GM12878 (cell line): ENCODE measurements around the gene HSD11B1L. TPM values are rescaled to one million over a fixed set of nuclear protein-coding genes. Genes with fewer than 3 reads are reported as not detected.

Experiments
- E2F8 ChIP-seq: fragments of 450-650 bp; IDR thresholded peaks from 2 replicates; pipeline ENCODE4 v1.6.1; 2018; ENCODE audit warnings: mild to moderate bottlenecking, low read depth, moderate library complexity; ENCODE audit not compliant: partially characterized antibody
- FOXM1 ChIP-seq: IDR thresholded peaks from 2 replicates; pipeline ENCODE4 v1.6.1; 2012; ENCODE audit warnings: low read depth, mild to moderate bottlenecking, inconsistent platforms, low read length, moderate library complexity
- HDAC6 ChIP-seq: fragments of 200-600 bp; sonication (generic); IDR thresholded peaks from one replicate; pipeline ENCODE4 v1.8.0; 2017; ENCODE audit warnings: antibody characterized with exemption; ENCODE audit not compliant: unreplicated experiment
- HDGF ChIP-seq: fragments of 450-650 bp; IDR thresholded peaks from 2 replicates; pipeline ENCODE4 v1.6.1; 2016; ENCODE audit warnings: antibody characterized with exemption
- HSF1 ChIP-seq: fragments of 150-350 bp; IDR thresholded peaks from 2 replicates; pipeline ENCODE4 v1.6.1; 2014; ENCODE audit warnings: mild to moderate bottlenecking, low read depth, low read length
- PAX8 ChIP-seq: fragments of 450-650 bp; IDR thresholded peaks from 2 replicates; pipeline ENCODE4 v1.6.1; 2017; ENCODE audit warnings: mild to moderate bottlenecking, moderate library complexity
- STAT3 ChIP-seq: IDR thresholded peaks from 2 replicates; pipeline ENCODE4 v1.6.1; 2011; ENCODE audit warnings: low read depth, low read length, improper control_type of control experiment
- SUPT20H ChIP-seq: IDR thresholded peaks from 2 replicates; pipeline ENCODE4 v1.6.1; 2011; ENCODE audit warnings: low read depth, mild to moderate bottlenecking, low read length, moderate library complexity, borderline replicate concordance; ENCODE audit not compliant: control insufficient read depth
- USF2 ChIP-seq: IDR thresholded peaks from 2 replicates; pipeline ENCODE4 v1.6.1; 2011; ENCODE audit warnings: low read depth, low read length, improper control_type of control experiment, borderline replicate concordance
- ZNF274 ChIP-seq: IDR thresholded peaks from one replicate; pipeline ENCODE4 v1.8.0; 2011; ENCODE audit not compliant: insufficient read length, insufficient read depth
- ZNF592 ChIP-seq: fragments of 450-650 bp; IDR thresholded peaks from 2 replicates; pipeline ENCODE4 v1.6.1; 2017; ENCODE audit warnings: mild to moderate bottlenecking, moderate library complexity
- polyA plus RNA-seq, 11 experiments: library from polyadenylated mRNA; depleted of rRNA in 4 of 11; unstranded in 6 of 11; stranded (reverse) in 5 of 11; fragments of >200 nt; fragmentation: Nextera tagmentation in 4 of 11; fragmentation: Illumina TruSeq in 1 of 11; extraction: Ambion mirVana in 4 of 11; extraction: Trizol in 1 of 11; gene quantifications; 1 replicate in 1 of 11; 2 replicates in 10 of 11; pipeline versions ENCODE4 v1.2.1 to v1.2.3, GENCODE V29; 2011 to 2016; ENCODE audit warnings: inconsistent platforms in 2 of 11, missing spikeins in 2 of 11, low read depth in 1 of 11
- total RNA-seq, 4 experiments: library from RNA; depleted of rRNA in 3 of 4; stranded (reverse); fragments of >200 nt in 3 of 4; fragmentation: Illumina TruSeq in 1 of 4; extraction: Trizol in 1 of 4; gene quantifications; 2 replicates each; pipeline versions ENCODE4 v1.2.1 to v1.2.3, GENCODE V29; 2013 to 2021

HSD11B1L gene
- total and polyA plus RNA-seq, 10 of the 15 experiments (the other 5 are each of a cell fraction or from before 2014, with no cell fraction given) = 0.29 to 1.8 (median 1.1) TPM; not detected in 1

GRCh38 chr19:5673752-5674151 is 7.1 kb upstream of the HSD11B1L start (continued):
- TF ChIP-seq E2F8 (no peak), USF2 (no peak), PAX8 (no peak), STAT3 (no peak), HDGF (no peak), FOXM1 (no peak), SUPT20H (no peak), HSF1 (no peak), ZNF592 (no peak), HDAC6 (no peak), ZNF274 (no peak)
